Tibial nerve (tissue), 4 donors: ENCODE data around the gene RASA2.

ENCODE experiments used
- EP300 ChIP-seq, 2 donors: sonication (generic); formaldehyde crosslinking; IDR thresholded peaks; one replicate each; pipeline ENCODE4 v1.6.1; 2017; ENCODE audit warnings: antibody characterized with exemption in 2 of 2, mild to moderate bottlenecking in 1 of 2
- POLR2A ChIP-seq, 2 donors: fragments of 450-650 bp; IDR thresholded peaks; one replicate each; pipeline ENCODE4 v1.6.1; 2017; ENCODE audit warnings: antibody characterized with exemption in 2 of 2, mild to moderate bottlenecking in 2 of 2, moderate library complexity in 2 of 2
- TF ChIP-seq, protein P1 (sequence below), 5 experiments: fragments of 200-600 bp in 3 of 5; fragments of 450-650 bp in 2 of 5; sonication (generic) in 3 of 5; IDR thresholded peaks; one replicate each; pipeline ENCODE4 v1.5.1; 2016 to 2019; ENCODE audit warnings: antibody characterized with exemption in 5 of 5, mild to moderate bottlenecking in 3 of 5, moderate library complexity in 2 of 5

DNA sequence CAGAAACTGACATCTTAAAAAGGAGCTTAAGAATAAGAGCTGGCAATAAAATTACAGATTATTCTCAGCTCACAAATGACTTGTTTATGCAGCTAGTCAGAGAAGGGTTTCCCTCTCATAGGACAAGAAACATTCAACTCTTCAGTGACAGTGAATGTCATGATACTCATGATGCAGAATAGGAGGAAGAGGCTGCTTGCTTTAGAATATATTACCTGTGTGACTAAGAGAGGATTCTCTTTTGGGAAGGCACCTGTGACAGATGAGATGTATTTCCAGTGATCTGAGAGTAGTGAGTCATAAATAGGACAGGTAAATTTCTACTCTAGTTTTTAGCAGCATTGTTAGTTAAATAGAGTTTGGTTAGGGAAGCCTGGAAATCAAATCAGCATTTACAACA, 39.9 kb downstream of the RASA2 start:
- TF ChIP-seq, protein P1, sequence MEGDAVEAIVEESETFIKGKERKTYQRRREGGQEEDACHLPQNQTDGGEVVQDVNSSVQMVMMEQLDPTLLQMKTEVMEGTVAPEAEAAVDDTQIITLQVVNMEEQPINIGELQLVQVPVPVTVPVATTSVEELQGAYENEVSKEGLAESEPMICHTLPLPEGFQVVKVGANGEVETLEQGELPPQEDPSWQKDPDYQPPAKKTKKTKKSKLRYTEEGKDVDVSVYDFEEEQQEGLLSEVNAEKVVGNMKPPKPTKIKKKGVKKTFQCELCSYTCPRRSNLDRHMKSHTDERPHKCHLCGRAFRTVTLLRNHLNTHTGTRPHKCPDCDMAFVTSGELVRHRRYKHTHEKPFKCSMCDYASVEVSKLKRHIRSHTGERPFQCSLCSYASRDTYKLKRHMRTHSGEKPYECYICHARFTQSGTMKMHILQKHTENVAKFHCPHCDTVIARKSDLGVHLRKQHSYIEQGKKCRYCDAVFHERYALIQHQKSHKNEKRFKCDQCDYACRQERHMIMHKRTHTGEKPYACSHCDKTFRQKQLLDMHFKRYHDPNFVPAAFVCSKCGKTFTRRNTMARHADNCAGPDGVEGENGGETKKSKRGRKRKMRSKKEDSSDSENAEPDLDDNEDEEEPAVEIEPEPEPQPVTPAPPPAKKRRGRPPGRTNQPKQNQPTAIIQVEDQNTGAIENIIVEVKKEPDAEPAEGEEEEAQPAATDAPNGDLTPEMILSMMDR (IDR thresholded peaks at IDR 0.05), result no peak
- TF ChIP-seq POLR2A (IDR thresholded peaks at IDR 0.05) (no peak), EP300 (IDR thresholded peaks at IDR 0.05) (no peak)
